Measurements from ENCODE around the gene TMEM184B.
A peak's percentile ranks its signal among the peaks of the same experiment; 100 is the strongest.

Gene TMEM184B

GRCh38 chr22:38175206-38176118 lies 97.3 kb downstream of the TMEM184B start:
- no peak for DNase-seq

- no peak for DNase-seq
Observed at GRCh38 chr22:38174626-38175025, 98.2 kb downstream of the TMEM184B start.

GRCh38 chr22:38173641-38173906 lies 99.2 kb downstream of the TMEM184B start:
- no peak for DNase-seq

GRCh38 chr22:38172832-38173640 lies 99.8 kb downstream of the TMEM184B start:
- peak; percentile 49 for DNase-seq

GRCh38 chr22:38171927-38172831 lies 100.6 kb downstream of the TMEM184B start:
- no peak for DNase-seq

GRCh38 chr22:38170469-38170868 lies 102.3 kb downstream of the TMEM184B start:
- no peak for DNase-seq

Measured in stimulated activated CD8-positive, alpha-beta memory T cell treated with anti-CD3 and anti-CD28 coated beads, Interleukin-4, amount 100 ng/mL, for 48 hours (primary cell).